K562 (cell line): Measurements from ENCODE around the gene KDELR3. TPM values are rescaled to one million over a fixed set of nuclear protein-coding genes. Genes with fewer than 3 reads are reported as not detected.

Source experiments
- ATAC-seq: fragments of 200-7000 bp; cut with Tn5 transposase; 3 replicates; pipeline ENCODE4 v1.9.1; 2020; ENCODE audit warnings: moderate library complexity
- BruUV-seq: library from RNA; stranded (reverse); fragments of 400-500 nt; replicated peaks from 2 replicates; lab custom pipeline; 2021; lab: Mats Ljungman, UMichigan
- CTCF ChIA-PET: fragments of 300-600 bp; formaldehyde crosslinking; extraction: SDS; loops from one replicate; lab custom pipeline; 2021; ENCODE audit warnings: low intra/inter-chr PET ratio; lab: Yijun Ruan, JAX
- POLR2A ChIA-PET: fragments of 300-600, 350-650 bp; sonication (Branson Sonifier 250); formaldehyde crosslinking; extraction: SDS; loops from one replicate; lab custom pipeline; 2021; ENCODE audit warnings: antibody characterized with exemption, inconsistent platforms; lab: Yijun Ruan, JAX
- DNase-seq, 4 experiments: peaks; one replicate each; pipeline versions ENCODE4 v3.0.0 to v3.0.0-alpha.2; 2011 to 2018; ENCODE audit warnings: low spot score in 3 of 4, mixed read lengths in 3 of 4; ENCODE audit errors: extremely low read depth in 1 of 4
- FAIRE-seq: peaks from 2 replicates; lab custom pipeline; 2011; peaks lifted over from hg19 to GRCh38; lab: Jason Lieb, UNC
- H2AFZ ChIP-seq: 2 replicates; pipeline ENCODE4 v1.6.0; 2011; ENCODE audit warnings: low read depth, low read length, control low read depth, inconsistent platforms
- H3K27ac ChIP-seq: fragments of 200-600 bp; 3 replicates; pipeline ENCODE4 v1.8.0; 2011; ENCODE audit warnings: low read depth, mild to moderate bottlenecking, control low read depth, inconsistent platforms, low read length, moderate library complexity, mixed read lengths; ENCODE audit errors: extremely low read depth
- H3K27me3 ChIP-seq, 2 experiments: fragments of 300-600 bp in 1 of 2; 2 replicates in 1 of 2; 3 replicates in 1 of 2; pipeline versions ENCODE4 v1.6.0 to v1.8.0; 2011; ENCODE audit warnings: inconsistent platforms in 2 of 2, low read length in 2 of 2, mild to moderate bottlenecking in 1 of 2, mixed read lengths in 1 of 2, moderate library complexity in 1 of 2; ENCODE audit not compliant: control insufficient read depth in 2 of 2, insufficient read depth in 2 of 2
- H3K36me3 ChIP-seq: fragments of 300-600 bp; 3 replicates; pipeline ENCODE4 v1.8.0; 2011; ENCODE audit warnings: mild to moderate bottlenecking, low read length, inconsistent platforms; ENCODE audit not compliant: control insufficient read depth, insufficient read depth
- H3K4me1 ChIP-seq, 2 experiments: fragments of 200-600 bp in 1 of 2; replicated peaks in 1 of 2; 2 replicates in 1 of 2; 3 replicates in 1 of 2; pipeline versions ENCODE4 v1.5.1 to v1.8.0; 2011; ENCODE audit warnings: inconsistent platforms in 2 of 2, low read length in 2 of 2, mild to moderate bottlenecking in 1 of 2, mixed read lengths in 1 of 2, moderate library complexity in 1 of 2; ENCODE audit not compliant: control insufficient read depth in 2 of 2, insufficient read depth in 2 of 2
- H3K4me2 ChIP-seq: 2 replicates; pipeline ENCODE4 v1.6.1; 2011; ENCODE audit warnings: low read length, control low read depth, inconsistent platforms, mixed read lengths; ENCODE audit not compliant: insufficient read depth
- H3K4me3 ChIP-seq: fragments of 200-600 bp; sonication (generic), shearing (Covaris generic); 2 replicates; pipeline ENCODE4 v1.5.1; 2016; ENCODE audit warnings: control low read depth, inconsistent platforms
- H3K79me2 ChIP-seq: fragments of 200-600 bp; 3 replicates; pipeline ENCODE4 v1.8.0; 2011; ENCODE audit warnings: low read length, inconsistent platforms; ENCODE audit not compliant: control insufficient read depth, insufficient read depth
- H3K9ac ChIP-seq, 2 experiments: 2 replicates each; pipeline versions ENCODE4 v1.6.0 to v1.6.1; 2011; ENCODE audit warnings: low read depth in 2 of 2, low read length in 2 of 2, control low read depth in 1 of 2, inconsistent platforms in 1 of 2, mild to moderate bottlenecking in 1 of 2, mixed read lengths in 1 of 2; ENCODE audit not compliant: insufficient read depth in 1 of 2
- H3K9me1 ChIP-seq: one replicate; pipeline ENCODE4 v1.6.0; 2011; ENCODE audit warnings: inconsistent platforms, mild to moderate bottlenecking, low read length, moderate library complexity; ENCODE audit not compliant: control insufficient read depth, insufficient read depth
- H3K9me3 ChIP-seq: replicated peaks from 2 replicates; pipeline ENCODE4 v1.5.1; 2011; ENCODE audit warnings: low read depth, low read length, inconsistent platforms; ENCODE audit not compliant: control insufficient read depth, insufficient read depth
- H4K20me1 ChIP-seq: replicated peaks from 2 replicates; pipeline ENCODE4 v1.6.1; 2011; ENCODE audit warnings: low read length, inconsistent platforms, mixed read lengths; ENCODE audit not compliant: control insufficient read depth, insufficient read depth
- MTA1 ChIP-seq: fragments of 450-650 bp; IDR thresholded peaks from 2 replicates; pipeline ENCODE4 v1.6.1; 2017; ENCODE audit warnings: borderline replicate concordance
- RFX5 ChIP-seq: IDR thresholded peaks from 2 replicates; pipeline ENCODE4 v1.6.1; 2011; ENCODE audit warnings: low read depth, mild to moderate bottlenecking, improper control_type of control experiment, low read length
- ZNF318 ChIP-seq, 2 experiments: fragments of 450-650 bp; IDR thresholded peaks; 2 replicates each; pipeline ENCODE4 v1.6.1; 2016; ENCODE audit warnings: mild to moderate bottlenecking in 2 of 2, borderline replicate concordance in 1 of 2, low read depth in 1 of 2, moderate library complexity in 1 of 2
- ZNF395 ChIP-seq: fragments of 200-800 bp; sonication (Bioruptor generic); IDR thresholded peaks from 2 replicates; pipeline ENCODE4 v1.6.1; 2017; ENCODE audit warnings: missing genetic modification characterization, missing compliant biosample characterization
- WGBS: fragments of 100-300 bp; shearing (Covaris generic); methylation state at CpG from one replicate; pipeline ENCODE4 v1.1.6; 2016; ENCODE audit warnings: low coverage, mixed read lengths; ENCODE audit not compliant: insufficient coverage; ENCODE audit errors: missing lambda C conversion rate; 5-methylcytosine and 5-hydroxymethylcytosine counted together
- in situ Hi-C: fragments of 300-500 bp; cut with MboI; formaldehyde crosslinking; loops from 4 replicates; pipeline ENCODE4 v1.15.0; 2018; ENCODE audit warnings: inconsistent platforms, mixed read lengths
- intact Hi-C: fragments of 100-400 bp; cut with micrococcal nuclease; formaldehyde crosslinking; loops from 2 replicates; pipeline ENCODE4 v1.14.2; 2022
- polyA plus RNA-seq, 8 experiments: library from polyadenylated mRNA; depleted of rRNA in 4 of 8; stranded (reverse) in 5 of 8; unstranded in 3 of 8; fragments of >200 nt; fragmentation: Nextera tagmentation in 2 of 8; fragmentation: Illumina TruSeq in 1 of 8; extraction: Ambion mirVana in 2 of 8; extraction: Trizol in 1 of 8; gene quantifications; 2 replicates each; pipeline versions ENCODE4 v1.2.1 to v1.2.3, GENCODE V29; 2011 to 2014; ENCODE audit warnings: inconsistent platforms in 1 of 8, missing spikeins in 1 of 8
- total RNA-seq, 7 experiments: library from RNA; depleted of rRNA in 6 of 7; stranded (reverse); fragments of >200 nt in 6 of 7; fragmentation: Illumina TruSeq in 2 of 7; extraction: Trizol in 2 of 7; gene quantifications; 2 replicates each; pipeline versions ENCODE4 v1.2.1 to v1.2.3, GENCODE V29; 2011 to 2021; ENCODE audit warnings: low replicate concordance in 1 of 7
- TF ChIP-seq, protein P1 (sequence below): sonication (generic); formaldehyde crosslinking; IDR thresholded peaks from 2 replicates; pipeline ENCODE4 v1.8.1; 2023; ENCODE audit warnings: mild to moderate bottlenecking, missing genetic modification reagents

Gene KDELR3
- total and polyA plus RNA-seq, 9 of the 15 experiments (the other 6 are each of a cell fraction or from before 2014, with no cell fraction given): 7.1 to 44.8 (median 9.6) TPM

GRCh38 chr22:38427940-38428339 is 40.0 kb upstream of the KDELR3 start:
- Histone ChIP-seq H3K27me3 (no peaks in the 10 kb centered on the region), H3K4me3 (no peak overlapping the region), H3K79me2 (no peaks in the 10 kb centered on the region), H3K4me2 (no peak overlapping the region), H3K9me3 (no peaks in the 10 kb centered on the region), H3K27ac (no peak overlapping the region), H2AFZ (no peak overlapping the region), H3K9me1 (no peaks in the 10 kb centered on the region), H3K36me3 (no peaks in the 10 kb centered on the region), H3K4me1 (peaks cover 0 to 27% of the 10 kb centered on the region in 2 experiments; a peak in 3 of 5 replicates), H4K20me1 (no peaks in the 10 kb centered on the region), H3K9ac (no peak overlapping the region)
- intact Hi-C loops: no loop called here
- no TSS peak for BruUV-seq
- no peak for DNase-seq
- ATAC-seq: no peak
- TF ChIP-seq ZNF395 (CRISPR knock-in tag): no peak
- TF ChIP-seq, protein P1, sequence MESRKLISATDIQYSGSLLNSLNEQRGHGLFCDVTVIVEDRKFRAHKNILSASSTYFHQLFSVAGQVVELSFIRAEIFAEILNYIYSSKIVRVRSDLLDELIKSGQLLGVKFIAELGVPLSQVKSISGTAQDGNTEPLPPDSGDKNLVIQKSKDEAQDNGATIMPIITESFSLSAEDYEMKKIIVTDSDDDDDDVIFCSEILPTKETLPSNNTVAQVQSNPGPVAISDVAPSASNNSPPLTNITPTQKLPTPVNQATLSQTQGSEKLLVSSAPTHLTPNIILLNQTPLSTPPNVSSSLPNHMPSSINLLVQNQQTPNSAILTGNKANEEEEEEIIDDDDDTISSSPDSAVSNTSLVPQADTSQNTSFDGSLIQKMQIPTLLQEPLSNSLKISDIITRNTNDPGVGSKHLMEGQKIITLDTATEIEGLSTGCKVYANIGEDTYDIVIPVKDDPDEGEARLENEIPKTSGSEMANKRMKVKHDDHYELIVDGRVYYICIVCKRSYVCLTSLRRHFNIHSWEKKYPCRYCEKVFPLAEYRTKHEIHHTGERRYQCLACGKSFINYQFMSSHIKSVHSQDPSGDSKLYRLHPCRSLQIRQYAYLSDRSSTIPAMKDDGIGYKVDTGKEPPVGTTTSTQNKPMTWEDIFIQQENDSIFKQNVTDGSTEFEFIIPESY (CRISPR knock-in tag): peak; percentile 37; the same call in 1 of the 2 replicates
- no peak for TF ChIP-seq RFX5
- no peak for TF ChIP-seq MTA1
- TF ChIP-seq ZNF318 (IDR thresholded peaks at IDR 0.05; ENCODE audit: borderline replicate concordance in 1 of 2, low read depth in 1 of 2): no peak
- CTCF ChIA-PET: no interaction called here
- in situ Hi-C loops: no loop called here
- POLR2A ChIA-PET: no interaction called here
- WGBS: 67% methylated on average over 21 of the region's 31 CpGs
- no peak for FAIRE-seq
